HAP-1 (cell line): Measurements from ENCODE around the gene KAZN.

Source experiments
- DNase-seq, 2 experiments: peaks; one replicate each; pipeline ENCODE4 v3.0.0-alpha.2; 2016 to 2020; ENCODE audit warnings: low spot score in 2 of 2
- H3K27me3 ChIP-seq: fragments of 250-450 bp; sonication (Bioruptor Pico); 2 replicates; pipeline ENCODE4 v1.5.1; 2020; ENCODE audit warnings: low read depth, mild to moderate bottlenecking, moderate library complexity
- H3K36me3 ChIP-seq: fragments of 250-450 bp; sonication (Bioruptor Pico); replicated peaks from 2 replicates; pipeline ENCODE4 v1.5.1; 2020; ENCODE audit warnings: mild to moderate bottlenecking
- H3K4me1 ChIP-seq: fragments of 250-450 bp; sonication (Bioruptor Pico); 2 replicates; pipeline ENCODE4 v1.5.1; 2020; ENCODE audit warnings: mild to moderate bottlenecking
- H3K4me3 ChIP-seq: fragments of 250-450 bp; sonication (Bioruptor Pico); 2 replicates; pipeline ENCODE4 v1.5.1; 2020; ENCODE audit warnings: mild to moderate bottlenecking, moderate library complexity
- H3K9me3 ChIP-seq: fragments of 250-450 bp; sonication (Bioruptor Pico); 2 replicates; pipeline ENCODE4 v1.5.1; 2020; ENCODE audit warnings: mild to moderate bottlenecking, moderate library complexity
- in situ Hi-C: fragments of 300-500 bp; cut with MboI; formaldehyde crosslinking; loops from 3 replicates; pipeline ENCODE4 v1.14.3; 2020; ENCODE audit warnings: low sequenced_read_pairs, inconsistent platforms, mixed read lengths

The KAZN gene

GRCh38 chr1:14820295-14821085 is 222.0 kb downstream of the KAZN start:
- Histone ChIP-seq H3K27me3 (no peaks in the 10 kb centered on the region), H3K36me3 (no peaks in the 10 kb centered on the region), H3K4me3 (no peak overlapping the region), H3K9me3 (no peaks in the 10 kb centered on the region), H3K4me1 (no peaks in the 10 kb centered on the region)
- in situ Hi-C loops = no loop called here
- no peak for DNase-seq

DNA sequence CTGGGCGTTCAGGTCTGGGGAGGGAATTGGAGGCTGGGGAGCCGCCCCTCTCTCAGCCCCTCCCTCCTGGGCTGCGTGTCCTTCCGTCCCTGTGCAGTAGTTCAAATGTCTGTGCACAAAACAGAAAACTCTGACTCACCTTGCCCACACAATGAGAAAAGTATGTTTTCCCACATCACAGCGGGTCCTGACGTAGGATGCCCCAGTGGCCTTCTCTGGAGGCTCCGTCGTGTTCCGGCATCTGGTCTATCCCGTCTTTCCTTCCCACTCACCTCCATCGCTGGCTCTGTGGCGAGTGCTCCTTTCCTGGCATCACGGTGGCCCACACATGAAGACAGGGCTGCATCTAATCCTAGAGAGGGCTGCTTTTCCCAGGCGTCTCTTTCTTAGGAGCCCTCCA is 224.0 kb downstream of the KAZN start:
- Histone ChIP-seq H3K9me3 (no peaks in the 10 kb centered on the region), H3K36me3 (no peaks in the 10 kb centered on the region), H3K4me3 (no peak overlapping the region), H3K4me1 (no peaks in the 10 kb centered on the region), H3K27me3 (no peaks in the 10 kb centered on the region)
- in situ Hi-C loops = no loop called here
- DNase-seq = no peak

DNA sequence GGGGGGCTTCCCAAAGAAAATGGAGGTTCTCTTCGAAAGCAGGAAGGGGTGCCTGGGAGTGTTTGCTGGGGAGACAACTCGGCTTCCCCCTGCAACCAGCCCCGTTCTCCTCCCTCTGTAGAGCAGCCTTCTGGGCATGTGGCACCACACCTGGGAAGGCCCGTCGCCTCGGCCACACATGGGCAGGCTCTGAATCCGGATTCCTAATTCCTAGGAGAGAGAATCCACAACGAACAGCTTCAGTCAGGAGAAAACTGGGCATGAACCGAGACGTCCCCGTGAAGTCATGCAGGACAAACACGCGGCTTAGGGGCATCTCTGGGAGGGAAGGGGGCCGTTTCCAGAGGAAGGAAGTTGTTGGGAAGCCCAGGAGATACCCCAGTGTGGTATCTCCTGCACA is 224.5 kb downstream of the KAZN start:
- DNase-seq = no peak
- Histone ChIP-seq H3K36me3 (no peaks in the 10 kb centered on the region), H3K9me3 (no peaks in the 10 kb centered on the region), H3K27me3 (no peaks in the 10 kb centered on the region), H3K4me3 (no peak overlapping the region), H3K4me1 (no peaks in the 10 kb centered on the region)
- in situ Hi-C loops = no loop called here

GRCh38 chr1:14824314-14824915 is 225.9 kb downstream of the KAZN start:
- DNase-seq = no peak
- no peaks in the 10 kb centered on the region for H3K27me3 ChIP-seq
- H3K36me3 ChIP-seq = no peaks in the 10 kb centered on the region
- H3K9me3 ChIP-seq = no peaks in the 10 kb centered on the region
- H3K4me3 ChIP-seq = no peak overlapping the region
- in situ Hi-C loops = no loop called here
- H3K4me1 ChIP-seq = no peaks in the 10 kb centered on the region

- no peak for DNase-seq
- H3K36me3 ChIP-seq = no peaks in the 10 kb centered on the region
- no peaks in the 10 kb centered on the region for H3K4me1 ChIP-seq
- H3K4me3 ChIP-seq = no peak overlapping the region
- in situ Hi-C loops = no loop called here
- no peaks in the 10 kb centered on the region for H3K9me3 ChIP-seq
- H3K27me3 ChIP-seq = no peaks in the 10 kb centered on the region
Measured at GRCh38 chr1:14825396-14825795, 226.9 kb downstream of the KAZN start.

DNA sequence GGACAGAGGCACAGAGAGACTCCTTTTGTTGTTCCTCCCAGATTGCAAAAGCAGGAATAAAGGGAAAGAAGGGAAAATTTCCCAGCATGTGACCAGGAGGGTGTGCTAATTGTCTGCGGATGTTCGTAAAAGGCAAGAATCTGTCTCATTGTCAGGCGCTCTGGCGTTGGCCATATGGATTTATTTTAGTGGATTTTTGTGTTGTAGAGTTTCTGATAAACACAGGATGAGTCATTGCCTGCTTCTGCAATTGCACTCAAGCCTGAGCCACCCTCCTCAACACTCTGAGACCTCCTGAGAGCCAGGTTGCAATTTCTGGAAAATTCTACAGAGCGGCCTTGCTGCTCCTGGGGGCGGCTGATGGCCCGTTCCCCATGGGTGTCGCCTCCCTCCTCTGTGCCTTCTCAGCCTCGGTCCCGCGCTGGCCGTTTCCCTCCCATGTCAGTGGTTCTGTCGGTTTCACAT is 227.7 kb downstream of the KAZN start:
- no peak for DNase-seq
- no peaks in the 10 kb centered on the region for H3K9me3 ChIP-seq
- in situ Hi-C loops = no loop called here

DNA sequence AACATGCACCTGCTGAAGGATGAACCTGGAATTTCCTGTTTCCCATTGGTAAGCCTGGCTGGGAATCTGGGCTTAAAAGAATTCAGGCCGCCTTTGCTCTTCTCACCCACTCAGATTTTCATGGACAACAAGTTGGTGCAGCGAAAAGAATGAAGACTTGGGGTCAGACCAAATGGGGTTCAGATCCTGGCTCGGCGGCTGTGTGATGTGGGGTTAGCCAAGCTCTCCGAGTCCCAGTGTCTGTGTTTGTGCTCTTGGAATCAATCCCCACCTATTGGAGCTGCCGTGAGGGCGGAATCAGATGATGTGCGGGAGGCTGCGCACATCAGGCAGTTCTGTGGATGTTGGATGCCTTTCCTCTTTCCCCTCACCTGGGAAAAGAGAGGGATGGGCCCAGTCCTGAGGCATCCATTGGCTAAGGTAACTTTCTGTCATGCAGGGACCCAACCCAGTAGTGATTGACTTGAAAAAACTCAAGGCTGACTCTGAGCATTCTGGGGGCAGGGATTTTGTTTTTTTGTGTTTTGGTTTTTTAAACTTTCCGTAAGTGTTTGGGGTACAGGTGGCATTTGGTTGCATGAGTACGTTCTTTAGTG is 228.3 kb downstream of the KAZN start:
- Histone ChIP-seq H3K4me3 (no peak overlapping the region), H3K9me3 (no peaks in the 10 kb centered on the region), H3K36me3 (no peaks in the 10 kb centered on the region), H3K4me1 (no peaks in the 10 kb centered on the region), H3K27me3 (no peaks in the 10 kb centered on the region)
- in situ Hi-C loops = no loop called here
- no peak for DNase-seq

More for the DNA sequence above, 227.7 kb downstream of the KAZN start:
- Histone ChIP-seq H3K4me1 (no peaks in the 10 kb centered on the region), H3K36me3 (no peaks in the 10 kb centered on the region), H3K27me3 (no peaks in the 10 kb centered on the region), H3K4me3 (no peak overlapping the region)

- no peaks in the 10 kb centered on the region for H3K9me3 ChIP-seq
- no peak overlapping the region for H3K4me3 ChIP-seq
Measured at GRCh38 chr1:14827870-14828269, 229.4 kb downstream of the KAZN start.

DNA sequence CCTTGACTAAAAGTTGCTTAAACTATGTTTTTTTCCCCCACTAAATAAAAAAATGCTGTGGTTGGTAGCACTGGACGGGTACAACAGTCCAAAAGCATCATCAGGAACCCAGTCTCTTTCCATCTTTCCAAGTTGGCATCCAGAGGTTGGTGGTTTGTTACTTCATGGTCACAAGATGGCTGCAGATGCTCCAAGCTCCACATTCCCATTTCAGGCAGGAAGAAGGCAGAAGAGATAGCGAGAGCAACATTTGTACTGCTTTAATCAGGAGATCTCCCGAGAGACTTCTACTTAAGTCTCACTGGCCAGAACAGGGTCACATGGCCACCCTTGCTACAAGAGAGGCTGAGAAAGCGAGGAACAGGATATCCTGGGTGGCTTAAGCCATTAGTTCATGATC is 230.2 kb downstream of the KAZN start:
- H3K27me3 ChIP-seq = no peaks in the 10 kb centered on the region
- H3K4me1 ChIP-seq = no peaks in the 10 kb centered on the region
- H3K9me3 ChIP-seq = no peaks in the 10 kb centered on the region
- no peak for DNase-seq
- no peaks in the 10 kb centered on the region for H3K36me3 ChIP-seq
- H3K4me3 ChIP-seq = no peak overlapping the region
- in situ Hi-C loops = no loop called here

More at GRCh38 chr1:14827870-14828269, 229.4 kb downstream of the KAZN start:
- in situ Hi-C loops = no loop called here
- no peaks in the 10 kb centered on the region for H3K36me3 ChIP-seq
- H3K27me3 ChIP-seq = no peaks in the 10 kb centered on the region
- DNase-seq = no peak
- no peaks in the 10 kb centered on the region for H3K4me1 ChIP-seq

DNA sequence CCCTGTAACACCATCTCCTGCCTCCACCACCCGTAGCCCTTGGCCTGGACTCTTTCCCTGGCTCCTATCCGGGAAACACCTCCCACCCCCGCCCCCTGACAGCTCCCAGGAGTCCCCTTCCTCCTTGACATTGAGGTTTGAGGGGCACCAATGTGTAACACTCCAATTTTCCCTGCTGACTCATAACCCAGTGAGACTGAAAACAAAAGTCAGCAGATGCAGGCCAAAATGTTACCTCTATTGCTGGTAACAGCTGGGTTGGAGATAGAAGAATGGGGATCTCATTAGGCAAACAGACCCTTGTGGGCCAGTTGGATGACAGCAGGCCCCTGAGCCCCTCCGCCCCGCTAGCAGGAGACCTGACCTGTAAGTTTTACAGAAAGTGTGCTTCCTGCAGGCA is 237.2 kb downstream of the KAZN start:
- Histone ChIP-seq H3K27me3 (no peaks in the 10 kb centered on the region), H3K4me3 (no peak overlapping the region), H3K9me3 (no peaks in the 10 kb centered on the region), H3K4me1 (no peaks in the 10 kb centered on the region), H3K36me3 (no peaks in the 10 kb centered on the region)
- in situ Hi-C loops = loop anchor here (10.0 kb wide), 1 partner anchor 59 kb away; no protein-coding TSS in a partner anchor
- no peak for DNase-seq

GRCh38 chr1:14836426-14837140 is 238.1 kb downstream of the KAZN start:
- Histone ChIP-seq H3K9me3 (peaks cover 2% of the 10 kb centered on the region; the same call in 1 of the 2 replicates), H3K36me3 (no peaks in the 10 kb centered on the region), H3K4me1 (no peaks in the 10 kb centered on the region), H3K27me3 (no peaks in the 10 kb centered on the region), H3K4me3 (no peak overlapping the region)
- no peak for DNase-seq
- in situ Hi-C loops = loop anchor here (10.0 kb wide), 1 partner anchor 58 kb away; no protein-coding TSS in a partner anchor

- in situ Hi-C loops = no loop called here
- no peaks in the 10 kb centered on the region for H3K36me3 ChIP-seq
- peaks cover 8% of the 10 kb centered on the region; the same call in 1 of the 2 replicates for H3K9me3 ChIP-seq
- H3K4me1 ChIP-seq = no peaks in the 10 kb centered on the region
- no peak for DNase-seq
- H3K27me3 ChIP-seq = no peaks in the 10 kb centered on the region
- H3K4me3 ChIP-seq = no peak overlapping the region
Measured at GRCh38 chr1:14840374-14840773, 241.9 kb downstream of the KAZN start.

- Histone ChIP-seq H3K4me3 (no peak overlapping the region), H3K36me3 (no peaks in the 10 kb centered on the region), H3K4me1 (no peaks in the 10 kb centered on the region), H3K27me3 (no peaks in the 10 kb centered on the region), H3K9me3 (peaks cover 8% of the 10 kb centered on the region; the same call in 1 of the 2 replicates)
- in situ Hi-C loops = no loop called here
- no peak for DNase-seq
Measured at GRCh38 chr1:14841456-14841855, 243.0 kb downstream of the KAZN start.
